ENCODE data around the gene SPTLC3. TPM values are rescaled to one million over a fixed set of nuclear protein-coding genes. Genes with fewer than 3 reads are reported as not detected.

The SPTLC3 gene
- 8.7 and 10.9 TPM in 2 replicates for total RNA-seq

GRCh38 chr20:13008761-13009681 is at the start of gene SPTLC3:
Gene SPTLC3 (plus strand): TSS chr20:13008972. CDS start chr20:13009268, 296 bp downstream.

Other genes starting within 250 kb of the SPTLC3 start
- gene ISM1, start 212.3 kb downstream of the SPTLC3 start, total RNA-seq, result 1.0 and 4.4 TPM in 2 replicates